ENCODE data around the gene SORBS1.
A peak's percentile ranks its signal among the peaks of the same experiment; 100 is the strongest.

SORBS1 gene

GRCh38 chr10:95435548-95436279 lies 125.5 kb downstream of the SORBS1 start:
- H3K4me3 ChIP-seq (ENCODE audit: low read depth, low read length): no peak overlapping the region
- H3K27me3 ChIP-seq (ENCODE audit: control insufficient read depth, insufficient read depth, low read length): no peaks in the 10 kb centered on the region
- H3K9ac ChIP-seq (ENCODE audit: low read depth, low read length): no peak overlapping the region
- no peaks in the 10 kb centered on the region for H3K9me3 ChIP-seq (ENCODE audit: control insufficient read depth, insufficient read depth, low read length)
- peaks cover 11% of the 10 kb centered on the region for H3K36me3 ChIP-seq (ENCODE audit: control insufficient read depth, insufficient read depth, low read length)
- H3K4me1 ChIP-seq (ENCODE audit: control insufficient read depth, insufficient read depth, low read length): no peaks in the 10 kb centered on the region

- Histone ChIP-seq H3K9ac (ENCODE audit: low read depth, low read length) (peak overlapping the region; percentile 56), H3K27me3 (ENCODE audit: control insufficient read depth, insufficient read depth, low read length) (no peaks in the 10 kb centered on the region), H3K9me3 (ENCODE audit: control insufficient read depth, insufficient read depth, low read length) (no peaks in the 10 kb centered on the region), H3K4me3 (ENCODE audit: low read depth, low read length) (no peak overlapping the region), H3K36me3 (ENCODE audit: control insufficient read depth, insufficient read depth, low read length) (peaks cover 13% of the 10 kb centered on the region), H3K4me1 (ENCODE audit: control insufficient read depth, insufficient read depth, low read length) (no peaks in the 10 kb centered on the region)
Measured at GRCh38 chr10:95434583-95434982, 126.6 kb downstream of the SORBS1 start.

- Histone ChIP-seq H3K36me3 (ENCODE audit: control insufficient read depth, insufficient read depth, low read length) (peaks cover 25% of the 10 kb centered on the region), H3K9me3 (ENCODE audit: control insufficient read depth, insufficient read depth, low read length) (no peaks in the 10 kb centered on the region), H3K4me3 (ENCODE audit: low read depth, low read length) (no peak overlapping the region), H3K27me3 (ENCODE audit: control insufficient read depth, insufficient read depth, low read length) (no peaks in the 10 kb centered on the region), H3K9ac (ENCODE audit: low read depth, low read length) (no peak overlapping the region), H3K4me1 (ENCODE audit: control insufficient read depth, insufficient read depth, low read length) (no peaks in the 10 kb centered on the region)
Measured at GRCh38 chr10:95431900-95432342, 129.2 kb downstream of the SORBS1 start.

- H3K4me1 ChIP-seq (ENCODE audit: control insufficient read depth, insufficient read depth, low read length): no peaks in the 10 kb centered on the region
Measured at GRCh38 chr10:95430231-95430951, 130.8 kb downstream of the SORBS1 start.

GRCh38 chr10:95429639-95430038 lies 131.5 kb downstream of the SORBS1 start:
- H3K9ac ChIP-seq (ENCODE audit: low read depth, low read length): no peak overlapping the region
- no peaks in the 10 kb centered on the region for H3K4me1 ChIP-seq (ENCODE audit: control insufficient read depth, insufficient read depth, low read length)
- no peaks in the 10 kb centered on the region for H3K9me3 ChIP-seq (ENCODE audit: control insufficient read depth, insufficient read depth, low read length)

More at GRCh38 chr10:95430231-95430951, 130.8 kb downstream of the SORBS1 start:
- no peaks in the 10 kb centered on the region for H3K27me3 ChIP-seq (ENCODE audit: control insufficient read depth, insufficient read depth, low read length)
- peaks cover 20% of the 10 kb centered on the region for H3K36me3 ChIP-seq (ENCODE audit: control insufficient read depth, insufficient read depth, low read length)
- H3K9me3 ChIP-seq (ENCODE audit: control insufficient read depth, insufficient read depth, low read length): no peaks in the 10 kb centered on the region
- H3K4me3 ChIP-seq (ENCODE audit: low read depth, low read length): no peak overlapping the region
- H3K9ac ChIP-seq (ENCODE audit: low read depth, low read length): no peak overlapping the region

GRCh38 chr10:95428701-95429100 lies 132.5 kb downstream of the SORBS1 start:
- Histone ChIP-seq H3K4me3 (ENCODE audit: low read depth, low read length) (no peak overlapping the region), H3K27me3 (ENCODE audit: control insufficient read depth, insufficient read depth, low read length) (no peaks in the 10 kb centered on the region), H3K9me3 (ENCODE audit: control insufficient read depth, insufficient read depth, low read length) (no peaks in the 10 kb centered on the region), H3K36me3 (ENCODE audit: control insufficient read depth, insufficient read depth, low read length) (peaks cover 16% of the 10 kb centered on the region), H3K9ac (ENCODE audit: low read depth, low read length) (no peak overlapping the region), H3K4me1 (ENCODE audit: control insufficient read depth, insufficient read depth, low read length) (no peaks in the 10 kb centered on the region)

More at GRCh38 chr10:95429639-95430038, 131.5 kb downstream of the SORBS1 start:
- Histone ChIP-seq H3K36me3 (ENCODE audit: control insufficient read depth, insufficient read depth, low read length) (peaks cover 16% of the 10 kb centered on the region), H3K4me3 (ENCODE audit: low read depth, low read length) (no peak overlapping the region), H3K27me3 (ENCODE audit: control insufficient read depth, insufficient read depth, low read length) (no peaks in the 10 kb centered on the region)

- Histone ChIP-seq H3K9me3 (ENCODE audit: control insufficient read depth, insufficient read depth, low read length) (no peaks in the 10 kb centered on the region), H3K4me1 (ENCODE audit: control insufficient read depth, insufficient read depth, low read length) (no peaks in the 10 kb centered on the region), H3K27me3 (ENCODE audit: control insufficient read depth, insufficient read depth, low read length) (no peaks in the 10 kb centered on the region), H3K4me3 (ENCODE audit: low read depth, low read length) (no peak overlapping the region), H3K9ac (ENCODE audit: low read depth, low read length) (no peak overlapping the region), H3K36me3 (ENCODE audit: control insufficient read depth, insufficient read depth, low read length) (peaks cover 16% of the 10 kb centered on the region)
Measured at GRCh38 chr10:95426482-95426881, 134.7 kb downstream of the SORBS1 start.

- H3K9me3 ChIP-seq (ENCODE audit: control insufficient read depth, insufficient read depth, low read length): no peaks in the 10 kb centered on the region
- H3K4me1 ChIP-seq (ENCODE audit: control insufficient read depth, insufficient read depth, low read length): no peaks in the 10 kb centered on the region
- H3K36me3 ChIP-seq (ENCODE audit: control insufficient read depth, insufficient read depth, low read length): peaks cover 16% of the 10 kb centered on the region
- H3K4me3 ChIP-seq (ENCODE audit: low read depth, low read length): no peak overlapping the region
- no peak overlapping the region for H3K9ac ChIP-seq (ENCODE audit: low read depth, low read length)
- H3K27me3 ChIP-seq (ENCODE audit: control insufficient read depth, insufficient read depth, low read length): no peaks in the 10 kb centered on the region
Measured at GRCh38 chr10:95425592-95426465, 135.3 kb downstream of the SORBS1 start.

- H3K4me1 ChIP-seq (ENCODE audit: control insufficient read depth, insufficient read depth, low read length): no peaks in the 10 kb centered on the region
- H3K36me3 ChIP-seq (ENCODE audit: control insufficient read depth, insufficient read depth, low read length): peaks cover 16% of the 10 kb centered on the region
- H3K9me3 ChIP-seq (ENCODE audit: control insufficient read depth, insufficient read depth, low read length): no peaks in the 10 kb centered on the region
- no peak overlapping the region for H3K4me3 ChIP-seq (ENCODE audit: low read depth, low read length)
- no peak overlapping the region for H3K9ac ChIP-seq (ENCODE audit: low read depth, low read length)
- H3K27me3 ChIP-seq (ENCODE audit: control insufficient read depth, insufficient read depth, low read length): no peaks in the 10 kb centered on the region
Measured at GRCh38 chr10:95423164-95424005, 137.8 kb downstream of the SORBS1 start.

- Histone ChIP-seq H3K9ac (ENCODE audit: low read depth, low read length) (no peak overlapping the region), H3K27me3 (ENCODE audit: control insufficient read depth, insufficient read depth, low read length) (no peaks in the 10 kb centered on the region), H3K4me3 (ENCODE audit: low read depth, low read length) (no peak overlapping the region), H3K9me3 (ENCODE audit: control insufficient read depth, insufficient read depth, low read length) (no peaks in the 10 kb centered on the region), H3K36me3 (ENCODE audit: control insufficient read depth, insufficient read depth, low read length) (peaks cover 12% of the 10 kb centered on the region), H3K4me1 (ENCODE audit: control insufficient read depth, insufficient read depth, low read length) (no peaks in the 10 kb centered on the region)
Measured at GRCh38 chr10:95422233-95422632, 138.9 kb downstream of the SORBS1 start.

- Histone ChIP-seq H3K27me3 (ENCODE audit: control insufficient read depth, insufficient read depth, low read length) (no peaks in the 10 kb centered on the region), H3K9me3 (ENCODE audit: control insufficient read depth, insufficient read depth, low read length) (no peaks in the 10 kb centered on the region), H3K4me3 (ENCODE audit: low read depth, low read length) (no peak overlapping the region), H3K36me3 (ENCODE audit: control insufficient read depth, insufficient read depth, low read length) (peaks cover 8% of the 10 kb centered on the region), H3K9ac (ENCODE audit: low read depth, low read length) (no peak overlapping the region), H3K4me1 (ENCODE audit: control insufficient read depth, insufficient read depth, low read length) (no peaks in the 10 kb centered on the region)
Measured at GRCh38 chr10:95421782-95422181, 139.4 kb downstream of the SORBS1 start.

Measured in iPS-15b (cell line).